ENCODE data around the gene EML6. TPM values are rescaled to one million over a fixed set of nuclear protein-coding genes. Genes with fewer than 3 reads are reported as not detected.

Gene EML6
- total RNA-seq, 2 experiments from 2014 or later, result 0.96 to 1.2 TPM

- no peaks in the 10 kb centered on the region for H3K36me3 Mint-ChIP-seq (ENCODE audit: low read depth)
- H3K4me1 Mint-ChIP-seq, result peaks cover 3% of the 10 kb centered on the region
- ChIA-PET CTCF (no interaction called here), POLR2A (no interaction called here)
- H3K9me3 Mint-ChIP-seq, result peaks cover 2% of the 10 kb centered on the region
- H3K27me3 Mint-ChIP-seq, result peaks cover 4% of the 10 kb centered on the region
- H3K4me3 Mint-ChIP-seq, result no peak overlapping the region
- no peak for DNase-seq
- H3K27ac Mint-ChIP-seq, result no peak overlapping the region
These were observed 77.9 kb downstream of the EML6 start for GRCh38 chr2:54801352-54801751.

DNA sequence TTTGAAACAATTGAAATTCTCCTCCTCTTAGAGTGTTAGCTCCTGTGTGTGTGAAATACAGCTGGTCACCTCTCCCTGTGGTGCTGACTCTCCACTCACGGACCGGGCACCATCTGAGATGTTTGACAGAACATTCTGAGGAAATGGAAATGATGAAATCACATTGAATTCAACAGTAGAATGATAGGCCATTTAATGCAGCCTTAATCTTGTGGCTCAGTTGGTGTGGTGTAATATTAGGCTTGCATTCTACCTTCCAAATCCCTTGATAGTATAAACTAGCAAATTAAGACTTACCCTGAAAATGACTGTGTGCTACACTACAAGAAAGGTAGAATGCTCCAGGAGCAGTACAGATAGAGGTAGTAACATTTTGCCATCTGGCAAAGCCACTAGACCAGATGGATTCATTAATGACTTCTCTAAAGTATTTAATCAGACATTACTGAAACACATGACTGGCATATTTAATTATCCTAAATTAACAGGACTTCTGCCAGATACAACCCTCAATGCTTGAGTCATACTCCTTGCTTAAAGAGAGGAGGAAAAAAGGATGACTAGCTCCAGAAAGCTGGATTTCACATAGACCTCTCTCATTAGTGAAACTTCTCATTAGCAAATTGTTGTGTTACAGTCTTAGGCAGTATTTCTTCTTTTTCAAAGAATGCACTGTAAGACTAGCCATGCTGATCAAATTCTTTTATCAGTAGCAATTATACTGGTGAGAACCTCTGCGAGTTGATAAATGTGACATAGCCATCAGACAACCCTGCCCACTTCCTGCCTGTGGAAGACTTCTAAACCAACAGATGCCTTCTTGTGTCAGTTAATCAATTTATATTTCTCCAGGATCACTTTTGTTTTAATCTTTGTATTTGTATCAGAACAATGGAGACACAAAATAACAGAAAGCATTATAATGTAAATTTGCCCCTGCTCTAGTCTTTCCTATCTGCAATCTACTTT, 80.6 kb downstream of the EML6 start:
- POLR2A ChIA-PET, result interaction anchor here (0.6 kb wide), 1 partner anchor 250 kb away, joined by 4 read pairs; no protein-coding TSS in a partner anchor
- peaks cover 2% of the 10 kb centered on the region for H3K9me3 Mint-ChIP-seq
- peaks cover 4% of the 10 kb centered on the region for H3K27me3 Mint-ChIP-seq
- no peaks in the 10 kb centered on the region for H3K36me3 Mint-ChIP-seq (ENCODE audit: low read depth)
- DNase-seq, result no peak
- H3K27ac Mint-ChIP-seq, result no peak overlapping the region
- no peak overlapping the region for H3K4me3 Mint-ChIP-seq
- peaks cover 3% of the 10 kb centered on the region for H3K4me1 Mint-ChIP-seq
- CTCF ChIA-PET, result no interaction called here

GRCh38 chr2:54805255-54805654, 81.8 kb downstream of the EML6 start:
- Mint-ChIP-seq H3K27ac (no peak overlapping the region), H3K4me1 (peaks cover 3% of the 10 kb centered on the region), H3K27me3 (peaks cover 10% of the 10 kb centered on the region), H3K9me3 (peaks cover 4% of the 10 kb centered on the region), H3K36me3 (ENCODE audit: low read depth) (no peaks in the 10 kb centered on the region), H3K4me3 (no peak overlapping the region)
- CTCF ChIA-PET, result no interaction called here
- POLR2A ChIA-PET, result no interaction called here
- no peak for DNase-seq

DNA sequence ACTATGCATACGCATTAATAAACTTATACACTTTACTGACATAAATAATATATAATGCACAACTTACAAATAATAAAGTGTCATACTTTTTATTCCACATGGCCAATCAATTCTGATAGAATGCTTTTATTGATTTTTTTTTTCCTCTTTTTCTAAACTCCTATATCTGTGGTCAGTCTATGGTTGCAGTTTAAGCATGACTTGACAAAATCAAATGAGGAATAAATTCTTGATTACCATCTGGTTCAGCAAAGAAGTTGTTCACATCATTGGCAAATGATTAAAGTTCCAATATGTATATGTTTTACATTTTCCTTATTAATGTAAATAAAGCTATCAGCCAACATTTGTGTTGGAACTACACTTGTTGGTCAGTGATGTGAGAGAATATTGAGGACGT, 83.5 kb downstream of the EML6 start:
- H3K27ac Mint-ChIP-seq, result no peak overlapping the region
- ChIA-PET CTCF (no interaction called here), POLR2A (no interaction called here)
- H3K27me3 Mint-ChIP-seq, result peaks cover 13% of the 10 kb centered on the region
- H3K4me3 Mint-ChIP-seq, result no peak overlapping the region
- no peaks in the 10 kb centered on the region for H3K36me3 Mint-ChIP-seq (ENCODE audit: low read depth)
- peaks cover 3% of the 10 kb centered on the region for H3K4me1 Mint-ChIP-seq
- H3K9me3 Mint-ChIP-seq, result peaks cover 4% of the 10 kb centered on the region
- no peak for DNase-seq

- no peak for DNase-seq
- Mint-ChIP-seq H3K9me3 (peaks cover 4% of the 10 kb centered on the region), H3K4me3 (no peak overlapping the region), H3K36me3 (ENCODE audit: low read depth) (no peaks in the 10 kb centered on the region), H3K4me1 (peaks cover 3% of the 10 kb centered on the region), H3K27ac (no peak overlapping the region), H3K27me3 (peaks cover 13% of the 10 kb centered on the region)
- CTCF ChIA-PET, result no interaction called here
- POLR2A ChIA-PET, result no interaction called here
These were observed 85.2 kb downstream of the EML6 start for GRCh38 chr2:54808661-54809060.

DNA sequence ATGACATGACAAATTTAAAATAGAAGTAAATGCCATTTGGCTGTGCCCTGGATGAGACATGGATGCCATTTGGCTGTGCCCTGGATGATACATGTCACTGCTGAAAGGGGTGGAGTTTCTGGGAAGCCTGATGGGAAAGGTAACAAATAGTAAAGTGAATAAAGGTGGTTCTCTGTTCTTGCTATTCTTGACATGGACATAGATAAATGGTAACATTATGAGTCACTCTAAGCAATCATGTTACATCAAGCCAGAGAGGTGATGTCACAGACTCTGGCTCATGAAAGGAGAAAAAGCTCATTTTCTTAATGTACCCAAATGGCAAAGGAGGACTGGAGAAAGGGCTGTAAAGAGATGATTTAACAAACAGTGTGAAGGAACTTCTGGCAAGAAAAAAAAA, 86.4 kb downstream of the EML6 start:
- peaks cover 4% of the 10 kb centered on the region for H3K9me3 Mint-ChIP-seq
- CTCF ChIA-PET, result no interaction called here
- H3K4me1 Mint-ChIP-seq, result no peaks in the 10 kb centered on the region
- DNase-seq, result no peak
- POLR2A ChIA-PET, result no interaction called here
- no peaks in the 10 kb centered on the region for H3K36me3 Mint-ChIP-seq (ENCODE audit: low read depth)
- H3K27ac Mint-ChIP-seq, result no peak overlapping the region
- no peak overlapping the region for H3K4me3 Mint-ChIP-seq
- peaks cover 13% of the 10 kb centered on the region for H3K27me3 Mint-ChIP-seq

GRCh38 chr2:54810246-54810645, 86.8 kb downstream of the EML6 start:
- DNase-seq, result no peak
- H3K36me3 Mint-ChIP-seq (ENCODE audit: low read depth), result no peaks in the 10 kb centered on the region
- peaks cover 4% of the 10 kb centered on the region for H3K9me3 Mint-ChIP-seq
- H3K4me3 Mint-ChIP-seq, result no peak overlapping the region
- CTCF ChIA-PET, result no interaction called here
- peaks cover 13% of the 10 kb centered on the region for H3K27me3 Mint-ChIP-seq
- POLR2A ChIA-PET, result no interaction called here
- H3K27ac Mint-ChIP-seq, result no peak overlapping the region
- no peaks in the 10 kb centered on the region for H3K4me1 Mint-ChIP-seq

DNA sequence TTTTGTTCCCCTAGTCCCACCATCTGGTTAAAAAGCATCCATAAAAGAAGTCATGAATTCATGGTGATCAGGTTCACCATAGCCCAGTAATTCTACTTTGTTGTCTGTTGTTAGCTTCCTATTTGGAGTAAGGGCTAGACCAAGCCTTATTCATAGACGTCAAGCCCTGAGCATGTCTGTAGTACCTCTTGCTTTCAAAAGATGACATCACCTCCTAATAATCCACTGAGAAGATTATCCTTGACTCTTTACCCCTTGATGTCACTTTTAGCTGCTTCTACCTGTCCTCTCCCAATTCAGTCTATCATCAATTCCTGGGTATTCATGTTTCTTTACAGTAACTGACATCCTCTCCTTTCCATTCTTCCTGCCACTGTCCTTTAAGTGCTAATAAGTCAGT, 90.1 kb downstream of the EML6 start:
- no peak overlapping the region for H3K4me3 Mint-ChIP-seq
- peaks cover 2% of the 10 kb centered on the region for H3K9me3 Mint-ChIP-seq
- DNase-seq, result no peak
- no peaks in the 10 kb centered on the region for H3K4me1 Mint-ChIP-seq
- ChIA-PET POLR2A (no interaction called here), CTCF (no interaction called here)
- no peak overlapping the region for H3K27ac Mint-ChIP-seq
- no peaks in the 10 kb centered on the region for H3K36me3 Mint-ChIP-seq (ENCODE audit: low read depth)
- peaks cover 11% of the 10 kb centered on the region for H3K27me3 Mint-ChIP-seq

DNA sequence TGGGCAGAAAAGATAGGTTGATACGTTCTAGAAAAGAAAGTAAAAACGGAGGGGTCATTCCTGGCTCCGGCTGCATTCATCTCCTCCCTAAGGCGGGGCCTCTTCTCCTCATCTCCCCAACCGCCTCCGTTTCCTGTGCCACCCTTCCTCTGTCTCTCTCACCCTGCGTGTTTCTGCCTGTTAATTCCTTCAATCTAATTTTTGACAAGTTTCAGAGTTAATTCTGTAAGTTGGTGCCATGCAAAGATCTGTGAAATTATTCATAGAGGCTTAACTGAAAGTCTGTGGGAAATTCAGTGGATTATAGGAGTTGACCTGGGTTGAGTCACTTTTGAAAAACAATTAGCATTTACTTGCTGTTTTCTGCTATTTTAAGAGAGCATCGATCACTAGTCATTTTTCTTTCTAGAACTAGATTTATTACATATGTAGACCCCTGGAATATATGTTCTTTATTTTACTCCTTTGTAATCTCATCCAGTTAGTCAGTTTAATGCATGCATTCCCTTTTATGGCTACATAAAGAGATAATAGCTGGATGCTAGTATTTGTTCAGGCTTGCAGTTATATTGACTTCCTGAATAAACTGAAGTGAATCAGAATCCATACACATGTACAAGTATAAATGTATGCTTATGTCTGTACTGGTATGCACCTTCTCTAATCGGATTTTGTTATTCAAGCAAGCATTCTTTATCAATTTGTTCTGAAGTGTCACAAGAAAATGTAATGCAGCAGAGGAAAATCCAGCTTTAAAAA, 91.1 kb downstream of the EML6 start:
- Mint-ChIP-seq H3K4me3 (no peak overlapping the region), H3K27me3 (peaks cover 8% of the 10 kb centered on the region), H3K4me1 (no peaks in the 10 kb centered on the region), H3K27ac (no peak overlapping the region), H3K36me3 (ENCODE audit: low read depth) (no peaks in the 10 kb centered on the region), H3K9me3 (peaks cover 2% of the 10 kb centered on the region)
- DNase-seq, result no peak
- POLR2A ChIA-PET, result no interaction called here
- CTCF ChIA-PET, result no interaction called here

DNA sequence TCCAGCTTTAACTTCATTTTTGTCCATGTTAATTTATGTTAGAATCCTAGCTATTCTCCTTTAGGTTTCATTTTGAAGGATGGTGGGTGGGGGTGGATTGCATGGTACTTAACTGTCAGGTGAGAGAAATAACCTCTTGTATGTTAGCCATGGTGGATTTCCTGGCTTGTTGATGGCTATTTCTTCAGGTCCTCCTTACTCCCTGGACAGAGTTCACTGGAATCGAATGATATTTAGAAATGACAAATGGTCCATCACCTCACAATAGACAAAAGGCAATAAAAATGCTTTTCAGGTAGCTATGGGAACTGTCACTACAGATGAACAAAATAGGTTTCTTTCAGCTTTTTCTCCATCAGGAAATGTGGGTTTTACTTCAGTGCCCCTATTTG, 91.7 kb downstream of the EML6 start:
- Mint-ChIP-seq H3K4me1 (no peaks in the 10 kb centered on the region), H3K36me3 (ENCODE audit: low read depth) (no peaks in the 10 kb centered on the region), H3K27ac (no peak overlapping the region), H3K4me3 (no peak overlapping the region), H3K9me3 (no peaks in the 10 kb centered on the region), H3K27me3 (peaks cover 4% of the 10 kb centered on the region)
- ChIA-PET POLR2A (no interaction called here), CTCF (no interaction called here)
- DNase-seq, result no peak

- ChIA-PET POLR2A (no interaction called here), CTCF (interaction anchor here (1.2 kb wide), 1 partner anchor 11 kb away, joined by 3 read pairs; no protein-coding TSS in a partner anchor)
- H3K4me1 Mint-ChIP-seq, result no peaks in the 10 kb centered on the region
These were observed 94.8 kb downstream of the EML6 start for GRCh38 chr2:54818226-54818625.

DNA sequence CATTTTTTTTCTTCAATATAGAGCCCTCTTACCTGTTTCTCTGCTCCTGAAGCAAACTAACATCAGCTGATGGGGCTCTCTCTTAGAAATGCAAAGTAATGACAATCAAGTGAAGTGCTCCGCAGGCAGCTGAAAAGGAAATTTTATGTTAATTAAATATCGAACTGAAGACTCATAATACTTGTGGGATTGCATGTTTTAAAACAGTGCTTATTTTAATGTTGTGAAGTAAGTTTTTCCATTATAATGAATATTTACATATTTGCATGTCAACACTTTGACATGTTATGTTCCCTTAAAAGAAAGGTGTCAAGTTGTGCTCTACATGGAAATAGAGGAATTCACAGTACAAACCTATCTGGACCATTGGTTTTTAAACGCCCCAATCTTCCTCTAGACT, 97.1 kb downstream of the EML6 start:
- Mint-ChIP-seq H3K27me3 (peaks cover 9% of the 10 kb centered on the region), H3K9me3 (no peaks in the 10 kb centered on the region), H3K4me1 (no peaks in the 10 kb centered on the region), H3K27ac (no peak overlapping the region), H3K4me3 (no peak overlapping the region), H3K36me3 (ENCODE audit: low read depth) (no peaks in the 10 kb centered on the region)
- POLR2A ChIA-PET, result no interaction called here
- CTCF ChIA-PET, result no interaction called here
- DNase-seq, result no peak

More at GRCh38 chr2:54818226-54818625, 94.8 kb downstream of the EML6 start:
- no peaks in the 10 kb centered on the region for H3K36me3 Mint-ChIP-seq (ENCODE audit: low read depth)
- DNase-seq, result no peak
- H3K9me3 Mint-ChIP-seq, result no peaks in the 10 kb centered on the region
- no peak overlapping the region for H3K27ac Mint-ChIP-seq
- peaks cover 4% of the 10 kb centered on the region for H3K27me3 Mint-ChIP-seq
- no peak overlapping the region for H3K4me3 Mint-ChIP-seq

- Mint-ChIP-seq H3K4me3 (no peak overlapping the region), H3K36me3 (ENCODE audit: low read depth) (no peaks in the 10 kb centered on the region), H3K27me3 (peaks cover 18% of the 10 kb centered on the region), H3K27ac (no peak overlapping the region), H3K4me1 (no peaks in the 10 kb centered on the region), H3K9me3 (no peaks in the 10 kb centered on the region)
- ChIA-PET CTCF (no interaction called here), POLR2A (no interaction called here)
- no peak for DNase-seq
These were observed 101.1 kb downstream of the EML6 start for GRCh38 chr2:54824567-54824966.

Measured in activated CD4-positive, alpha-beta T cell treated with anti-CD3 and anti-CD28 coated beads, Interleukin-2, amount 10 ng/mL, durations not matched to agents 7 days and 5 days (primary cell).